T-helper 1 cell treated with Interleukin-12 subunit alpha and Interleukin-12 subunit beta and Interleukin-4 antibody, amounts not matched to agents 30 μg/mL and 1 μg/mL, for 36 hours (primary cell): Measurements from ENCODE around the gene CCSER1.
"Not testable (repeated sequence)": the region's sequence is repeated elsewhere in the genome, so short reads cannot be mapped to it uniquely, and the experiment has no call there.

Source experiments
- H3K27ac Mint-ChIP-seq: one replicate; pipeline ENCODE4 v1.8.0; 2021; ENCODE audit warnings: mild to moderate bottlenecking, mixed read lengths
- H3K27me3 Mint-ChIP-seq: one replicate; pipeline ENCODE4 v1.8.0; 2021; ENCODE audit warnings: low read depth, mixed read lengths
- H3K36me3 Mint-ChIP-seq: one replicate; pipeline ENCODE4 v1.8.0; 2021; ENCODE audit warnings: low read depth, mixed read lengths
- H3K4me1 Mint-ChIP-seq: one replicate; pipeline ENCODE4 v1.8.0; 2021; ENCODE audit warnings: low read depth, mixed read lengths
- H3K4me3 Mint-ChIP-seq: one replicate; pipeline ENCODE4 v1.8.0; 2021; ENCODE audit warnings: mild to moderate bottlenecking, moderate library complexity, mixed read lengths
- H3K9me3 Mint-ChIP-seq: one replicate; pipeline ENCODE4 v1.8.0; 2021; ENCODE audit warnings: mixed read lengths

Gene CCSER1

GRCh38 chr4:90855111-90855510 lies 727.9 kb downstream of the CCSER1 start:
- H3K36me3 Mint-ChIP-seq = no peaks in the 10 kb centered on the region
- H3K27ac Mint-ChIP-seq = no peak overlapping the region
- H3K4me3 Mint-ChIP-seq = no peak overlapping the region
- H3K4me1 Mint-ChIP-seq = no peaks in the 10 kb centered on the region
- peaks cover 3% of the 10 kb centered on the region for H3K9me3 Mint-ChIP-seq
- H3K27me3 Mint-ChIP-seq = no peaks in the 10 kb centered on the region

DNA sequence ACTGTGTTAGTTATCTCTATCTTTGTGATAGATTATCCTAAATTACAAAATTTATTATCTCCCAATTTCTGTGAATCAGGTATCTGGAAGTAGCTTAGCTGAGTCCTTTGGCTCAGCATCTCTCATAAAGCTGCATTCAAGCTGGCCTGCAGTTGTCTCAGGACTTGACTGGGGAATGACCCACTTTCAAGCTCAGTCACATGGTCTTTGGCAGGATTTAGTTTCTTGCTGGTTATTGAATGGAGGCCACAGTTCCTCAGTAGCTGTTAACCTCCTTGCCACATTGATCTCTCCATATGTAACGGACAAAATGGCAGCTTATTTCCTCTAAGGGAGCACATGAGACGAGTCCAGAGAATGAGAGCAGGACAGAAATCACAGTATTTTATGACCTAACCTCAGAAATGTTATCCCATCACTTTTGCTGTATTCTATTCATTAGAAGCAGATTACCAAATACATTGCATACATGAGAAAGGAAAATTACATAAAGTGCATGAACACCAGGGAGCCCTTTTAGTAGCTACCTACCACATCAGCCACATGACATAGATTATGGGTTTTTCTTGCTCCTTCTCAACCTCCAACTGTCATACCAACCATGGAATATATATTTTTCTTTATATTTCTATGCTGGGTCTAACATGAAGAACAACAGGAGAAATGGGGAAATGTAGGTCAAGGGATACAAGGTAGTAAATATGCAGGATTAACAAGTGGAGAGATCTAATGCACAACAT lies 730.1 kb downstream of the CCSER1 start:
- no peak overlapping the region for H3K4me3 Mint-ChIP-seq
- peaks cover 3% of the 10 kb centered on the region for H3K9me3 Mint-ChIP-seq
- H3K4me1 Mint-ChIP-seq = no peaks in the 10 kb centered on the region
- H3K27ac Mint-ChIP-seq = no peak overlapping the region
- H3K36me3 Mint-ChIP-seq = no peaks in the 10 kb centered on the region
- H3K27me3 Mint-ChIP-seq = no peaks in the 10 kb centered on the region

DNA sequence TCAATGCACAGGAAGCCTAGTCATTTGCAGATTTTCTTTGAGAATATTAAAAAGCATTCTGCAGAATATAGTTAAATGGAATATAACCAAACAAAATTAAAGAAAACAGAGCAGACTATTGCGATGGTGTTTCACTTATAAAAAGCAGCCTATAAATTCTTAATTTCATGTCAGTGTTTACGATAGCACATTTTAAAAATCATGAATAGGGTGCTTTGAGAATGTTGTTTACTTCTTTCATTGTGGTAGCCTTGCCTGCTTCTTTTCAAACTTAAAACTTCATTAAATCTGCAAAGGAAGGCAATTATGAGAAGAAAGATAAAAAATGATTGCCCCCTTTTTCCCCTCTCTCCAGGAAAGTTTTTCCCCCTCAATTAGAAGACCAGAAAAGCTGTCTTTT lies 748.6 kb downstream of the CCSER1 start:
- Mint-ChIP-seq H3K4me1 (no peaks in the 10 kb centered on the region), H3K36me3 (no peaks in the 10 kb centered on the region), H3K27me3 (no peaks in the 10 kb centered on the region), H3K9me3 (peaks cover 4% of the 10 kb centered on the region), H3K27ac (no peak overlapping the region), H3K4me3 (no peak overlapping the region)

DNA sequence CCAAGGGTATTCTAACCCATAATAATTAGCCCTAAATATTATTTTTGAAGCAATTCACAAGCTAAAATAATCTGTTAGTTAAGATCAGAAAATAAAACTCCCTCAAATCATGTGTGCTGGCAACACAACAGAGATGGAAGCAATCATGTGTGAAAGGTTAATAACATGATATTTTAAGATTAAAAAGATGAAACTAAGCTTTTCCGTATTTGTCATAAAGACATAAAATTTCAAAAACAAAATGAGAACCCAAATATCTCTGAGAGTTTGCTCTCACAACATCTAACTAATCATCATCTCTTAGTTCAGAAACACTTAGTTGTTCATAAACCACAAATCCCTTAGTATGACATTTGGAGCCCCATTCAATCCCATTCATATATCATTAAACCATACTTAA lies 749.1 kb downstream of the CCSER1 start:
- Mint-ChIP-seq H3K27ac (no peak overlapping the region), H3K4me1 (no peaks in the 10 kb centered on the region), H3K4me3 (no peak overlapping the region), H3K9me3 (peaks cover 4% of the 10 kb centered on the region), H3K36me3 (no peaks in the 10 kb centered on the region), H3K27me3 (no peaks in the 10 kb centered on the region)

GRCh38 chr4:90883519-90883918 lies 756.3 kb downstream of the CCSER1 start:
- Mint-ChIP-seq H3K9me3 (no peaks in the 10 kb centered on the region), H3K27ac (no peak overlapping the region), H3K4me3 (no peak overlapping the region), H3K27me3 (no peaks in the 10 kb centered on the region), H3K4me1 (no peaks in the 10 kb centered on the region), H3K36me3 (no peaks in the 10 kb centered on the region)

GRCh38 chr4:90888571-90888970 lies 761.4 kb downstream of the CCSER1 start:
- Mint-ChIP-seq H3K4me3 (no peak overlapping the region), H3K9me3 (no peaks in the 10 kb centered on the region), H3K27ac (no peak overlapping the region), H3K36me3 (no peaks in the 10 kb centered on the region), H3K27me3 (no peaks in the 10 kb centered on the region), H3K4me1 (no peaks in the 10 kb centered on the region)

GRCh38 chr4:90889171-90889570 lies 762.0 kb downstream of the CCSER1 start:
- no peak overlapping the region for H3K4me3 Mint-ChIP-seq
- H3K9me3 Mint-ChIP-seq = no peaks in the 10 kb centered on the region
- H3K36me3 Mint-ChIP-seq = no peaks in the 10 kb centered on the region
- H3K27me3 Mint-ChIP-seq = no peaks in the 10 kb centered on the region
- H3K27ac Mint-ChIP-seq = no peak overlapping the region
- H3K4me1 Mint-ChIP-seq = no peaks in the 10 kb centered on the region

DNA sequence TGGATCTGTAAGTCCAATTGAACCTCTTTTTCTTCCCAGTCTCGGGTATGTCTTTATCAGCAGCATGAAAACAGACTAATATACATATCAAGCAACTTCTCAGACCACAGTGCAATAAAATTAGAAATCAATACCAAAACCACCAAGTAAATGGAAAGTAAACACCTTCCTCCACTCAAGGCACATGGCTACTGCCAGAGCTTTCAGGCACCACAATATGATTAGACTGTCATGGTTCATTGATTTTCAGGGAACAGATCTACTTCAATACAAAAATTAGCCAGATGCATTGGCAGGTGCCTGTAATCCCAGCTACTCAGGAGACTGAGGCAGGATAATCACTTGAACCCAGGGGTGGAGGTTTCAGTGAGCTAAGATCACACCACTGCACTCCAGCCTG lies 776.2 kb downstream of the CCSER1 start:
- H3K27ac Mint-ChIP-seq, H3K4me1 Mint-ChIP-seq, H3K4me3 Mint-ChIP-seq, H3K36me3 Mint-ChIP-seq, H3K27me3 Mint-ChIP-seq: not testable (repeated sequence)
- peaks cover 21% of the 10 kb centered on the region for H3K9me3 Mint-ChIP-seq

GRCh38 chr4:90904021-90904420 lies 776.8 kb downstream of the CCSER1 start:
- no peak overlapping the region for H3K27ac Mint-ChIP-seq
- peaks cover 17% of the 10 kb centered on the region for H3K9me3 Mint-ChIP-seq
- no peak overlapping the region for H3K4me3 Mint-ChIP-seq
- H3K27me3 Mint-ChIP-seq = no peaks in the 10 kb centered on the region
- H3K4me1 Mint-ChIP-seq = no peaks in the 10 kb centered on the region
- H3K36me3 Mint-ChIP-seq = no peaks in the 10 kb centered on the region

DNA sequence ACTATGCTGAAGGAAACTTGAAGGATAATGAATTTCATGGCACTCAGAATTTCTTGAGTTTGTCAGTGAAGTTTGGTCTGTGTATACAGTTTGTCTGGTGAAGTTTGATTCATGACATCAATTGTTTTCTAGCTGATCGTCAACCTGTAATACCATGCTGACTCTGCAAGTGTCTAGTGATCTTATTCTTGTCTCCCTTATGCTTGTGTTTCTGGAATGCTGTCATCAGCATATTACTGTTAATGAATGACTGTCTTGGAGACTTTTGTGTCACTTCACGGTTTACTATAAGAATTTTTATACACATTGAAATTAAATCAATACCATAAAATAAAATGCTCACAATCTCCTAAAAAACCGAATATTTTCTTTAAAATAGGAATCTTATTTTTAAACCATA lies 779.0 kb downstream of the CCSER1 start:
- no peaks in the 10 kb centered on the region for H3K36me3 Mint-ChIP-seq
- H3K9me3 Mint-ChIP-seq = peaks cover 18% of the 10 kb centered on the region
- H3K27me3 Mint-ChIP-seq = no peaks in the 10 kb centered on the region

DNA sequence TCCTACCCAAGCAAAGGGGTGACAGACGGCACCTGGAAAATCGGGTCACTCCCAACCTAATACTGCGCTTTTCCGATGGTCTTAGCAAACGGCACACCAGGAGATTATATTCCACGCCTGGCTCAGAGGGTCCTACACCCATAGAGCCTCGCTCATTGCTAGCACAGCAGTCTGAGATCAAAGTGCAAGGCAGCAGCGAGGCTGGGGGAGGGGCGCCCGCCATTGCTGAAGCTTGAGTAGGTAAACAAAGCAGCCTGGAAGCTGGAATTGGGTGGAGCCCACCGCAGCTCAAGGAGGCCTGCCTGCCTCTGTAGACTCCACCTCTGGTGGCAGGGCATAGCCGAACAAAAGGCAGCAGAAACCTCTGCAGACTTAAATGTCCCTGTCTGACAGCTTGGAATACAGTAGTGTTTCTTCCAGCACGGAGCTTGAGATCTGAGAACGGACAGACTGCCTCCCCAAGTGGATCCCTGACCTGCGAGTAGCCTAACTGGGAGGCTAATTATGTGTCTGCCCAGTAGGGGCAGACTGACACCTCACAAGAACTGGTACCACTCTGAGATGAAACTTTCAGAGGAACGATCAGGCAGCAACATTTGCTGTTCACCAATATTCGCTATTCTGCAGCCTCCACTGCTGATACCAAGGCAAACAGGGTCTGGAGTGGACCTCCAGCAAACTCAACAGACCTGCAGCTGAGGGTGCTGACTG lies 784.7 kb downstream of the CCSER1 start:
- H3K4me1 Mint-ChIP-seq, H3K27ac Mint-ChIP-seq, H3K27me3 Mint-ChIP-seq, H3K36me3 Mint-ChIP-seq, H3K4me3 Mint-ChIP-seq: not testable (repeated sequence)
- H3K9me3 Mint-ChIP-seq = peaks cover 11% of the 10 kb centered on the region

More for the DNA sequence above, 779.0 kb downstream of the CCSER1 start:
- no peak overlapping the region for H3K27ac Mint-ChIP-seq
- H3K4me1 Mint-ChIP-seq = no peaks in the 10 kb centered on the region
- no peak overlapping the region for H3K4me3 Mint-ChIP-seq

DNA sequence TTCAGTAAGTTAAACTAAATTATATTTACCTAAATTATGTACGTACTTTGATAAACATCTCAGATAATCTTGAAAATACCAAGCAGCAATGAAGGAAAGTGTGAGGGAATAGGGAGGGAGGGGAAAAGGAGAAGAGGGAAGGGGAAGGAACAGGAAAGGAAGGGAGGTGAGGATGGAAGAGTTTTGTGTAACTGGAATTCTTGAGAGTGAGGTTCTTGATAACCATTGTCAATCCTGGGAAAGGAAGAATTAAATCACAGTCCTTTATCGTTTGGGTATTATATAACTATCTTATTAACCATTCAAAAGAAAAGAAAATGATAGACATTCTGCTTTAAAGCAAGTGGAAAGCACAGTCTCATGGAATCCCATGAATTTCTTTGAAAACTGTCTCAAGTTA lies 795.0 kb downstream of the CCSER1 start:
- H3K27ac Mint-ChIP-seq = no peak overlapping the region
- no peak overlapping the region for H3K4me3 Mint-ChIP-seq
- no peaks in the 10 kb centered on the region for H3K9me3 Mint-ChIP-seq
- H3K4me1 Mint-ChIP-seq = no peaks in the 10 kb centered on the region
- no peaks in the 10 kb centered on the region for H3K36me3 Mint-ChIP-seq
- no peaks in the 10 kb centered on the region for H3K27me3 Mint-ChIP-seq

DNA sequence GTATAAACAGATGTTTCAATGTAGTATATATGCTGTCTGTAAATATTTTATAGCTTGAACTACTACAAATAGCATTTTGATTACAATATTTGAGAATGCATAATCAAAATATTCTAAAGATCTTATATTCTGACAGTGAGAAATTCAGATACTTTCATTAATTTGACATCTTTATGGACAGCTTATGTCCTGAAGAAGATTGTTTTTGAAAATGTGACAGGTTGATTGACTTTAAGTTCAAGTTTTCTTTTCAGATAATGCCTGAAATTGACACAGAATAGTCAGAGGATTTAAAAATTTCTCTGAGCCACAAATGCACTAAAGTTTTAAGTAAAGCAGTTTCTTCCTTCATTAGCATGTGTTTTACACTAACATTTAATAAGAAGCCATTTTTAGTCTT lies 799.8 kb downstream of the CCSER1 start:
- Mint-ChIP-seq H3K4me1 (no peaks in the 10 kb centered on the region), H3K9me3 (no peaks in the 10 kb centered on the region), H3K4me3 (no peak overlapping the region), H3K27me3 (no peaks in the 10 kb centered on the region), H3K27ac (no peak overlapping the region), H3K36me3 (no peaks in the 10 kb centered on the region)

GRCh38 chr4:90943311-90943710 lies 816.1 kb downstream of the CCSER1 start:
- H3K27ac Mint-ChIP-seq = no peak overlapping the region
- no peaks in the 10 kb centered on the region for H3K27me3 Mint-ChIP-seq
- H3K4me3 Mint-ChIP-seq = no peak overlapping the region
- H3K9me3 Mint-ChIP-seq = no peaks in the 10 kb centered on the region
- no peaks in the 10 kb centered on the region for H3K36me3 Mint-ChIP-seq
- no peaks in the 10 kb centered on the region for H3K4me1 Mint-ChIP-seq

DNA sequence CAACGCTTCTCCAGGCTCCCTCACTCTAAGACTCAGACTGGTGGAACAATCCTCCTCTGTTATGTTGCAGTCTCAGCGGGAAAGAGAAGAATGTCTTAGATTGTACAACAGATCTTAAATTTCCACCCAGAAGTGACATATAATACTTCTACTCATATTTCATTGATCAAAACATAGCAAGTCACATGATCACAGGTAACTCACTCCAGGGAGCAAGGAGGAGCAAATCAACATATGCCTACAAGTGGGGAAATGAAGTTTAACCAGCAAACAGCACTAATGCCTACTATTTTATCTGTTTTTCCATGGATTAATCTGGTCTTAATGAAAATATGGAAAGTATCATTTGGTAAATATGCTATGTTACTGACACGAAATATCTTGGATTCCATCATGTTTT lies 819.8 kb downstream of the CCSER1 start:
- H3K4me3 Mint-ChIP-seq = no peak overlapping the region
- no peaks in the 10 kb centered on the region for H3K27me3 Mint-ChIP-seq
- H3K27ac Mint-ChIP-seq = no peak overlapping the region
- H3K9me3 Mint-ChIP-seq = no peaks in the 10 kb centered on the region
- no peaks in the 10 kb centered on the region for H3K4me1 Mint-ChIP-seq
- no peaks in the 10 kb centered on the region for H3K36me3 Mint-ChIP-seq
